NCI-H2107 treated with DMSO at 0.1 percent for 48 hours (cell line): ENCODE data around the gene RAB13.

Experiments
- DNase-seq: peaks from one replicate; lab custom pipeline; 2025; ENCODE audit not compliant: unreplicated experiment; lab: John Stamatoyannopoulos, UW

Gene RAB13

GRCh38 chr1:153957744-153958110 is 28.4 kb downstream of the RAB13 start:
- DNase-seq, result no peak

DNA sequence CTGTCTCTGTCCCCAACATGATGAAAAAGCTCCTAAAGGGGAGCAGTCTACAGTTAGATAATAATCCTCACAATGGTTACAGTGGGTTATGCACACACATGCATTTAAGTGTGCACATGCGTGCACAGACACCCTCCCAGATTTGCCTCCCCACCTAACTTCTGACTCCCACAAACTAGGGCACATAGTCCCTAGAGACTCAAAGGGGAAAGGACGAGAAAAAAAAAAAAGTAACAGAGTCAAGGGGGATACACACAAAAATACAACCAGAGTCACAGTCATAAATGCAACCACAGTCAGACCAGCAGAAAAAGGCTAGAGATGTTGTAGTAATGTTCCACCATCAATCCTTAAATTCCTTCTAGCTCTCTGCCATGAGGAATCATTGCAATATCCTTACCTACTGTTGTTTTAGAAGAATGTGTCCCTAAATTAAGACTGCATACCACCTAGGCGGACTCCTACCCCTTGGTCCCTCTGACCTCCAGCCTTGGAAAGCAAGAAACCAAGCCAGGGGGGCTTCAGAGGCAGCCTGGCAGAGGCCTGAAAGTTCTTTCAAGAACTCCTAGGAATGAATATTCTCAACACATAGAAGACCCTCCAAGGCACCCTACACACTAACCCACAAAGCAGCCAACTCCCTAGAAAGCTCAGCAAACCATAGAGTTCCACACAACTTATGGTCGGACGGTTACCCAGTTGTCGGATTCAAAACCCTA is 29.0 kb downstream of the RAB13 start:
- no peak for DNase-seq

DNA sequence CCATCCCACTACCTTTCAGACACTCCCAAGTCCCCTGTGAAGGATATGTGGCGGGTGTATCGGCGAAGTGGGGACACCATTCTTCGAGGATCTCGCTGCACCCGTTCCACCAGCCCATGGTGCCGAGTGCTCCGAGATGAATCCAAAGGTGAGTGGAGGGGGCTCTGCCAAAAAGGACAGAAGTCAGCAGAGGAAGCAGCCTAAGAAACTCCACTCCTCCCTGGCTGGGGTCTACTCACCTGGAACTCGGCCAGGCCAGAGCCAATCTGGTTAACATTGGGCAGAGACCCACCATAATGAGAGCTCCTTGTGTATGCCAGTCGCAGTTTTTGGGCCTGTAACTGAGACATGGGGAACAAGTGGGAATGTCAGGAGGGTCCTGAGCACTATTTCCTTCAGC is 31.3 kb downstream of the RAB13 start:
- no peak for DNase-seq

DNA sequence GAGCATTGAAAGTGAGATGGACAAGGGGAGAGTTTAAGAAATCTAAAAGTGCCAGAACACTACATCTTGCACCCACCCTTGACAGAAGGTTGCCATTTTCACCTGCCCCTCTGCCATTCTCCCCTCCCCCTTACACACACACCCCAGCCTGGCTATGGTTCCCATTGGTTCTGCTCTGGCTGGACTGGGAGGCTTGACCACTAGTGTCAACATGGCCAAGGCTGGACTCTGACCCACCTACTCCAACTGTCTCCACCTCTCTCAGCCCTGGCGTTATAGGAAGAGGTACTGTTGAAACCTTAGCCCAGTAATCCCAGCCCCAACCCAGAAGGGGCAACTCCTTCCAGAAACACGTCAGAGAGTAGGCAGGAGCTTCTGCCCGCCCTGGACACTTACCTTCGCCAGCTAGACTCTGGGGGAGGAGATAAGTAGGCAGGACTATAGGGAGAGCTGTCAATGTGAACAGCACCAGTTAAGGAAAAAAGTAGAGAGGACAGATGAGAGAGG is 32.2 kb downstream of the RAB13 start:
- DNase-seq, result no peak

DNA sequence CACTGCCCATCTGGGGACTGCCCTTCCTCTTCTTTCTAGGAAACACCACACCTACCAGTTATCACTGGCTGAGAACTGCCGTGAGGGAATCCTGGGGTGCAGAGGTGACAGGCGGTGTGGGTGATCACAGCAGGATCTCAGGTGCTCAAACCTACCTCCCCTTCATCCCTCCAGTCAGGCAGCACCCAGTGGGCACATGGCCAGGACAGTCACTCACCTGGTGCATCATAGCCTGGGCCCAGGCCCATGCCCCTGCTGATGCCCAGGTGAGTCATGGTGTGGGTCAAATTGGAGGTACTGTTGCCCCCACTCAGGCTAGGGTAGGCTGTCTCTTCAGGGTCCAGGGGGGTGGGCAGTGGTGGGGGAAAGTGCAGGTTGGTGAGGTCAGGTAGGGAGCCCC is 34.3 kb downstream of the RAB13 start:
- no peak for DNase-seq

- no peak for DNase-seq
These were observed 35.0 kb downstream of the RAB13 start for GRCh38 chr1:153951183-153951582.

- peak; percentile 65 for DNase-seq
These were observed 39.4 kb downstream of the RAB13 start, which contains the start of gene DENND4B for GRCh38 chr1:153946622-153947241. DENND4B (minus strand) TSS chr1:153946718; CDS start chr1:153944374, 2,344 bp downstream.

GRCh38 chr1:153945795-153946621 is 40.1 kb downstream of the RAB13 start:
- no peak for DNase-seq

- no peak for DNase-seq
These were observed 40.9 kb downstream of the RAB13 start for GRCh38 chr1:153945131-153945794.

GRCh38 chr1:153944827-153945117 is 41.4 kb downstream of the RAB13 start:
- DNase-seq, result no peak

DNA sequence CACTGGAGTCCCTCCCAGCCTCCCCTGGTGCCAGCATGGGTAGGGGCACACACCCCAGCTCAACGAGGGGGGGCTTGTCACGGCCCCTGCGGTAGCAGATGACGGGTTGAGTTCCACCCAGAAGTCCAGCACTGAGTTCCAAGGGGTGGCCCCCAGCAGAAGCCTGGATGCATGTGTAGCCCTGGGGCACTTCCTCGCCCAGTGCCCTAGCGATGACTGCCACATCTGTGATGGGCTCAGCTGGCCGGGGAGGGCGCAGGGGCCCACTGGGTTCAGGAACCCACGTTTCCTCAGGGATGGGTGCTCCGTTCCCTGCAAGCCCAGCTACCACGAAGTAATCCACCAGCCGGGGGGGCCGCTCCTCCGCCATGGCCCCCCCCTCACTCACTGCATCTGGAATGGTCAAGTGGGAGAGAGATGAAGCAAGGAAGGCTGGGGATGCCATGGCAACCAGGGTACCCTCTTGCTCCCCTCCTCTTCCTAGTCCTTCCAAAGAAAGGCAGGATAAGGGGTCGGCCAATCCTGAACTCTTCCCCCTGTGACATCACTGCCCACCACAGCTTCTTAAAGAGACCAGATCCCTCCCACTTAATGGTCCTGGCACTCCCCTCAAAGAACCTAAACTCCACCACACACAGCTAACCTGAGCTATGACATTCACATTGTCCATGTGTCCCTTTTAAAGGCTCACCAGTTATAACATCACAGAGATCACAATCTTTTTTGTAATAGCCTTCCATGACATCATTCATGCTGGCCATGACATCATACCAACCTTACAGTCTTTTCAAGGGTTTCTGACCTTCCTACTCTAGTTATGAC is 41.9 kb downstream of the RAB13 start:
- no peak for DNase-seq

DNA sequence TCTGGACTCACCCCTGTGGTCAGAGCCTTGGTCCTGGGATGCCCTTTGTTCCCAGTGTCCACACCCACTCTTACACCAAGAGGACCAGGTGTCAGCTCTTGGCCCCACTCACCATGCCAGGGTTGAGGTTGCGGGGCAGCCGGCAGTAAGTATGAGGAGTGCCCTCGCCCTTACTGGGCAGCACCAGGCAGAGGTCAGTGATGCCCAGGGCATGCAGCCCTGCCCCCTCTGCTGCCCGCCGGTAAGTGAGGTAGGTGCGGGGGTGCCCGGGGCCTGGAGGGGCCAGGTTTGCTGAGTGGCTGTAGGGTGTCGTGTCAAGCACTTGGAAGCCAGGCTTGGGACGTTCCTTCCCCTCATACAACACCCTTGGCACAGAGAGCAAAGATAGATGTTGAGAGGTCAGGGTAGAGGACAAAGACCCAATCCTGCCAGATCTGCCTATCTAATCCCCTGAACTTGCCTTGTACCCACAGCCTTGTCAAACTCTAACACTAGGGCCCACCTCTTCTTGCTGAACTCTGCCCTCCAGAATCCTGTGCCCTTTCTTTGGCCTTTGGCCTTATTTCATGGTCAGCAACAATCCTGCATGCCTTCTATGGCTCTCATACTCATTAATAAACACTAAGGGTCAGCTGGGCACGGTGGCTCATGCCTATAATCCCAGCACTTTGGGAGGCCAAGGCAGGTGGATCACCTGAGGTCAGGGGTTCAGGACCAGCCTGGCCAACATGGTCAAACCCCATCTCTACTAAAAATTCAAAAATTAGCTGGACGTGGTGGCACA is 43.2 kb downstream of the RAB13 start:
- DNase-seq, result no peak

GRCh38 chr1:153941826-153942725 is 44.1 kb downstream of the RAB13 start:
- DNase-seq, result no peak

GRCh38 chr1:153940756-153941155 is 45.4 kb downstream of the RAB13 start:
- DNase-seq, result no peak

DNA sequence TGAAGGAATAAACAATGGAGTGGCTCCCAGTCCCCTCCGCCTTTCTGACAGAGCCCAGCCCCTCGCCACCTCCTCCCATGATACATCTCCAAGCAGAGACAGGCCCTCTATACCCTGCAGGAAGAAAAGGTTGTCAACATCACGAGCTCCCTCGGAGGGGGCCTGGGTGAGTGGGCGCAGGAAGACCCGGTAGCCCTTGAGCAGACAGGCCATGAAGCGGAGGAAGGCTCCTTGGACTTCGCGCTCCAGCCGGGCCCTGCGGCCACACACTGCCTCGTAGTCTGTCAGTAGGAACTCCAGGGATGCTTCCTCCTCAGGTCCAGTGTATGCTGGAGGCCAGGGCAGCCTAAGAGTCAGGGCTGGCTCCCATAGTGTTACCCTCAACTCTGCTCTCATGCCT is 46.7 kb downstream of the RAB13 start:
- DNase-seq, result no peak

DNA sequence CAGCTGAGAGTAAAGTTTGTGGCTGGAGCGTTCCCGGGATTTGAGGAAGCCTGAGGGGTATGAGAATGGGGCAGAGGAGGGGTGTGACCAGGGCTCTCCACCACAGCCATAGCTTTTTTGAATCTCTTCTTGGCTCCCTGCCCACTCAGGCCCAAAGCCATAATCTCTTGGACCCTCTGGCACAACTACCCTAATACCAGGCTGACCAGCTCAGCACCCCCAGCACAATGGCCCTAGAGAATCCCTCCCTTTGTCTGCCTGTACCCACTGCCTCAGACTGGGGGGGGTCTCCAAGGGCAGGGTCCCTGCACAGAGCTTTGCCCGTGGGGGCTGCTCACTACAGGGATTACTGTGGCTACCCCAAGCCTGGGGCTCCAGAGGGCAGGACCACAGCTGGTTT is 47.1 kb downstream of the RAB13 start:
- no peak for DNase-seq

DNA sequence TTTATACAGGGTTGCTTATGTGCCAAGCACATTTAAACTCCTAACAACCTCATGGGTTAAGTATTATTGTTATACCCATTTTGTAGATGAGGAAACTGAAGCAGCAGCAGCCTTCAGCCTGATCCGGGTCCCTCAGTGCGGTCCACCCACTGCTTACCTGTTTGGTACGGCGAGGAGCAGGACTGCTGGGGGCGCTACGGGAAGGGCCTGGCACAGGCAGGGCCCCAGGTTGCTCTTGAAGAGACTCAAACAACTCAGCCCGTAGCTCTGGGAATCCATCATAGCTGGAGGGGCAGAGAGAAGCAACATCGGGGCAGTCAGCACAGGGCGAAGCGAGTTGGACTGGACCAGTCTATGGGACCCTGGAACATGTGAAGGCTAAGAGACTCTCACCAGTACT is 48.8 kb downstream of the RAB13 start:
- no peak for DNase-seq

GRCh38 chr1:153936011-153936802 is 49.9 kb downstream of the RAB13 start:
- no peak for DNase-seq
